K562 (cell line): Measurements from ENCODE around the gene KMT5C. TPM values are rescaled to one million over a fixed set of nuclear protein-coding genes. Genes with fewer than 3 reads are reported as not detected.

Experiments
- C11orf30 ChIP-seq: fragments of 450-650 bp; IDR thresholded peaks from 2 replicates; pipeline ENCODE4 v1.6.1; 2016; ENCODE audit warnings: low read depth, mild to moderate bottlenecking
- CREB3L1 ChIP-seq: fragments of 450-650 bp; IDR thresholded peaks from 2 replicates; pipeline ENCODE4 v1.6.1; 2014; ENCODE audit warnings: low read depth, mild to moderate bottlenecking, moderate library complexity, borderline replicate concordance
- CTCFL ChIP-seq: IDR thresholded peaks from 2 replicates; pipeline ENCODE4 v1.6.1; 2011; ENCODE audit warnings: borderline replicate concordance, low read depth, mild to moderate bottlenecking, moderate library complexity, low read length; ENCODE audit not compliant: insufficient read depth, poor library complexity, severe bottlenecking
- FOXK2 ChIP-seq, 2 experiments: fragments of 450-650 bp; IDR thresholded peaks in 1 of 2; conservative IDR thresholded peaks in 1 of 2; 2 replicates each; pipeline ENCODE4 v1.6.1; 2016; ENCODE audit warnings: low read depth in 2 of 2, mild to moderate bottlenecking in 1 of 2
- KHSRP ChIP-seq: fragments of 450-650 bp; IDR thresholded peaks from 2 replicates; pipeline ENCODE4 v1.6.1; 2017
- KLF13 ChIP-seq: fragments of 450-650 bp; IDR thresholded peaks from 2 replicates; pipeline ENCODE4 v1.6.1; 2016; ENCODE audit warnings: missing genetic modification characterization, low read depth, mild to moderate bottlenecking, missing compliant biosample characterization, moderate library complexity, borderline replicate concordance
- MXI1 ChIP-seq: IDR thresholded peaks from 2 replicates; pipeline ENCODE4 v1.6.1; 2011; ENCODE audit warnings: low read depth, mild to moderate bottlenecking, improper control_type of control experiment, low read length
- NRF1 ChIP-seq, 2 experiments: fragments of 450-650 bp; IDR thresholded peaks in 1 of 2; conservative IDR thresholded peaks in 1 of 2; 2 replicates each; pipeline ENCODE4 v1.6.1; 2014; ENCODE audit warnings: mild to moderate bottlenecking in 2 of 2
- PHF8 ChIP-seq: fragments of 200-600 bp; sonication (generic); IDR thresholded peaks from 2 replicates; pipeline ENCODE4 v1.6.1; 2012; ENCODE audit warnings: mixed run types, mild to moderate bottlenecking, inconsistent platforms, low read length, moderate library complexity, borderline replicate concordance
- RAD51 ChIP-seq: fragments of 450-650 bp; IDR thresholded peaks from 2 replicates; pipeline ENCODE4 v1.7.1; 2016; ENCODE audit warnings: low read depth, mild to moderate bottlenecking, borderline replicate concordance
- SP2 ChIP-seq: IDR thresholded peaks from 2 replicates; pipeline ENCODE4 v1.6.1; 2011; ENCODE audit warnings: mild to moderate bottlenecking, low read depth, low read length, moderate library complexity; ENCODE audit not compliant: poor library complexity, severe bottlenecking; ENCODE audit errors: extremely low read depth
- TFAP4 ChIP-seq: sonication (generic); formaldehyde crosslinking; IDR thresholded peaks from 2 replicates; pipeline ENCODE4 v1.8.0; 2022; ENCODE audit warnings: missing genetic modification reagents, mild to moderate bottlenecking, moderate library complexity, borderline replicate concordance
- ZNF407 ChIP-seq: fragments of 450-650 bp; IDR thresholded peaks from 2 replicates; pipeline ENCODE4 v1.6.1; 2016; ENCODE audit warnings: low read depth
- polyA plus RNA-seq, 8 experiments: library from polyadenylated mRNA; depleted of rRNA in 4 of 8; stranded (reverse) in 5 of 8; unstranded in 3 of 8; fragments of >200 nt; fragmentation: Nextera tagmentation in 2 of 8; fragmentation: Illumina TruSeq in 1 of 8; extraction: Ambion mirVana in 2 of 8; extraction: Trizol in 1 of 8; gene quantifications; 2 replicates each; pipeline versions ENCODE4 v1.2.1 to v1.2.3, GENCODE V29; 2011 to 2014; ENCODE audit warnings: inconsistent platforms in 1 of 8, missing spikeins in 1 of 8
- total RNA-seq, 7 experiments: library from RNA; depleted of rRNA in 6 of 7; stranded (reverse); fragments of >200 nt in 6 of 7; fragmentation: Illumina TruSeq in 2 of 7; extraction: Trizol in 2 of 7; gene quantifications; 2 replicates each; pipeline versions ENCODE4 v1.2.1 to v1.2.3, GENCODE V29; 2011 to 2021; ENCODE audit warnings: low replicate concordance in 1 of 7

The KMT5C gene
- total and polyA plus RNA-seq, 9 of the 15 experiments (the other 6 are each of a cell fraction or from before 2014, with no cell fraction given) = 0.15 to 53.5 (median 16.6) TPM

GRCh38 chr19:55339105-55339888 lies at the start of gene KMT5C (continued):
- TF ChIP-seq TFAP4 (CRISPR knock-in tag) (peak; percentile 77; the same call in 1 of the 2 replicates), CREB3L1 (0 out of 2 replicates have a peak, but pooled peaks have one; percentile 19), KHSRP (peak; percentile 75), ZNF407 (no peak), C11orf30 (peak; percentile 69), SP2 (peak; percentile 83), MXI1 (peak; percentile 83), RAD51 (no peak), NRF1 (conservative IDR thresholded peaks at IDR 0.05 in 1 of 2, IDR thresholded peaks at IDR 0.05 in 1 of 2) (peak; percentile 92 to 94), KLF13 (tag) (peak; percentile 81; the same call in 1 of the 2 replicates), FOXK2 (conservative IDR thresholded peaks at IDR 0.05 in 1 of 2, IDR thresholded peaks at IDR 0.05 in 1 of 2; ENCODE audit: low read depth in 2 of 2) (peak; percentile 61 to 78), CTCFL (peak; percentile 54), PHF8 (peak; percentile 3; the same call in 1 of the 2 replicates)
